GM18861 (cell line): ENCODE measurements around the gene PPP1R3F.

Experiments
- ATAC-seq: cut with Tn5 transposase; IDR thresholded peaks from one replicate; pipeline ENCODE4 v1.9.1; 2021; ENCODE audit not compliant: unreplicated experiment

Gene PPP1R3F, protein sequence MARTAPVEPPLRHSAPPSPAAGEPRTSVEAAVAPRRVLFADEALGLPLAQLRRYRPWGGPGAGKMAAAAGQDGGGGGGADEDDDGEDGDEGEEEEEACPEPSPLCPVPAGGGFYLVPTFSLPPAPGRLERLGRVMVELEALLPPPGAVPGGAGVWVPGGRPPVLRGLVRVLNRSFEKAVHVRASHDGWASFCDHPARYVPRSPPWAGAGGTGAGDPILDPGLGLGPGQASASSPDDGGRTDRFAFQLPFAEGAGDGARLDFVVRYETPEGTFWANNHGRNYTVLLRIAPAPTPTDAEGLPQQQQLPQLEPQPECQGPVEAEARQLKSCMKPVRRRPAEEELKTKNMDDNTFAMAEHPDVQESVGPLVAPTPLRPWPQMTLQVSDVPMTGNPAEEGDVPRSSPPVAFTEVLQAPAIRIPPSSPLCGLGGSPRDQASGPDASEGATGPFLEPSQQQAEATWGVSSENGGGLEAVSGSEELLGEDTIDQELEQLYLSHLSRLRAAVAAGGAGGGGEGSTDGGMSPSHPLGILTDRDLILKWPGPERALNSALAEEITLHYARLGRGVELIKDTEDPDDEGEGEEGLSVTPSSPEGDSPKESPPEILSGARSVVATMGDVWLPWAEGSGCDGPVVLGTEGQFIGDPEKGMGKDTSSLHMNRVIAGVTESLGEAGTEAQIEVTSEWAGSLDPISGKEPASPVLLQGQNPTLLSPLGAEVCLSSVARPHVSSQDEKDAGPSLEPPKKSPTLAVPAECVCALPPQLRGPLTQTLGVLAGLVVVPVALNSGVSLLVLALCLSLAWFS

DNA sequence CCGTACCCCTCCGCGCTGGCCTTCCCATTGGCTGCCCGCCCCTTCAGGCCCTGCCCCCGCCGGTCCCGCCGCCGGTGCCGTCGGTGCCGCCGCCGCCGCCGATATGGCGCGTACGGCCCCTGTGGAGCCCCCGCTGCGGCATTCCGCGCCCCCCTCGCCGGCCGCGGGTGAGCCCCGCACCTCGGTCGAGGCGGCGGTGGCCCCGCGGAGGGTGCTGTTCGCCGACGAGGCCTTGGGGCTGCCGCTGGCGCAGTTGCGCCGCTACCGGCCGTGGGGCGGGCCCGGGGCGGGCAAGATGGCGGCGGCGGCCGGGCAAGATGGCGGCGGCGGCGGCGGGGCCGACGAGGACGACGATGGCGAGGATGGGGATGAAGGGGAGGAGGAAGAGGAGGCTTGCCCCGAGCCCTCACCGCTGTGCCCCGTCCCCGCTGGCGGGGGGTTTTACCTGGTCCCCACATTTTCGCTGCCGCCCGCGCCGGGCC lies at the start of gene PPP1R3F:
PPP1R3F (plus strand) TSS at position 27 of the 482 bp plus-strand sequence; CDS start at position 104, 77 bp downstream.
- ATAC-seq: peak; percentile 15

DNA sequence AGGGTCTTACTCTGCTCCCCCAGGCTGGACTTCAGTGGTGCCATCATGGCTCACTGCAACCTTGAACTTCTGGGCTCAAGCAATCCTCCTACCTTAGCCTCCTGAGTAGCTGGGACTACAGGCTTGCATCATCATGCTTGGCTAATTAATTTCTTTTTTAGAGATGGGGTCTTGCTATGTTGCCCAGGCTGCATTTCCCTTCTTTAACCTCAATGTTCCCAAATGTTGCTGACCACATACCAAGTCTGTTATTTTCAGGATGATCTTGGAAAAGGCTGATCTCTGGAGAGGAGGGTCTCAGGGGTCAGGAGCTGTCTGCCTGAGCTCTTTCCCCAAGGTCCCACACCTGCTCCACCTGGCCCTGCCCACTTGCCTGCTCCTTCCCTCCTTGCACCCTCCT lies 49.5 kb upstream of the PPP1R3F start:
- no peak for ATAC-seq

DNA sequence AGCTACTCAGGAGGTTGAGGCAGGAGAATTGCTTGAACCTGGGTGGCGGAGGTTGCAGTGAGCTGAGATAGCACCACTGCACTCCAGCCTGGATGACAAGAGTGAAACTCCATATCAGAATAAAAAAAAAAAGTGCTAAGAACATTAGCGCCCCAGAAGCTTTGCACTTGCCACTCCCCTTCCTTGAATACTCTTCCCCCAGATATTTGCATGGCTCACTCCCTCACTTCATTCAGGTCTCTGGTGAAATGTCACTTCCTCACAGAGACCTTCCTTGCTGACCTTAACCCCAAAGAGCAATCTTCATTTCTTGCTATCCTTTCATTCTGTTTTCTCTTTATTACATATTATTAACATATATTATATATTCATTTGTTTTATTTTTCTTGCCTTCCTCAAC lies 47.7 kb upstream of the PPP1R3F start:
- no peak for ATAC-seq

DNA sequence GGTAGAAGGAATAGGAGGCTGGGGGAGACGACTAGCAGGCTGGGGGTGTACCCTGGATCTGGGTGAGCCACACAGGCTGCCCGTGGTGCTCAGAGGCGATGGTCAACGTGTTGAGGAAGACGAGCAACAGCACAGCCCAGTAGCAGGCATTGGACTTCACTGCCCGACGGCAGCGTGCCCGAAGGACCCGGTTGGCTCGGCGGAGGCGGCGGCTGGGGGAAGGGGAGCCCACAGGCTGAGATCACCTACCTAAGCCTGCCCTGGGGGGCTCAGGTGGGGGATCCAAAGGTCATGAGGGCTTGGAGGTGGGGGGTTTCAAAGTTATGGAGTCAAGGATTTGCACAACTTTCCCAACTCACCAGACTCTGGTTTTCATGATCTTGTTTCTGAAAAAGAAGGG lies 43.7 kb upstream of the PPP1R3F start:
- ATAC-seq: no peak

DNA sequence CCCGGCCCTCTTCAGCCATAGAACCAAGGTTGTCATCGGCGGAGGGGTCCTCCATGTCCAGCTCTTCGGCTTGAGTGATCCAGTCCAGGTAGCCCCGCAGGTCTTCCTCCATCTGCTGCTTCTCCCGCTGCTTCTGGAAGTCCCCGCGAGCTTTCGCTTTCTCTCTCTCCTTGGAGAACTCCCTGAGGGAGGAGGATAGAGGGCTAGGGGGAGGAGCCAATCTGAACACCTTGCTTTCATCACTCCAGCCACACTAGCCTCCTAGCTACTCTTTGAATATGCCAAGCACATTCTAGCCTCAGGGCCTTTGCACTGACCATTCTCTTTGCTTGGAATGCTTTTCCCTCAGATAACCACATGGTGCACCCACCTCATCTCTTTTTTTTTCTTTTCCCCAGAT lies 42.6 kb upstream of the PPP1R3F start:
- no peak for ATAC-seq

DNA sequence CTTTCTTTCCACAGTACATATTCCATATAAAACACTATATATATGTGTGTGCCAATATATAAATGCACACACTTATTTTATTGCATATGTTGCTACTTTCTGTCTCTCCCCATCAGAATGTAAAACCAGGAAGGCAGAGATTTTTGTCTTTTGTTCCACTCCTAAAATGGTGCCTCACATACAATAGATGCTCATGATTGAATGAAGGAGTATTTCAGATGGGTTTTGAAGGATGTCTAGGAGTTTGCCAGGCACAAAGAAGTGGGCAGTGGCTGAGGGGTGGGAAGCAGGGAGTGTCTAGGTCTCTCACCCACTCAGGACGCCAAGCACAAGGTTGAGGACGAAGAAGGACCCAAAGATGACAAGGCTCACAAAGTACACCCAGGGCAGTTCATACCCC lies 41.9 kb upstream of the PPP1R3F start:
- ATAC-seq: no peak

DNA sequence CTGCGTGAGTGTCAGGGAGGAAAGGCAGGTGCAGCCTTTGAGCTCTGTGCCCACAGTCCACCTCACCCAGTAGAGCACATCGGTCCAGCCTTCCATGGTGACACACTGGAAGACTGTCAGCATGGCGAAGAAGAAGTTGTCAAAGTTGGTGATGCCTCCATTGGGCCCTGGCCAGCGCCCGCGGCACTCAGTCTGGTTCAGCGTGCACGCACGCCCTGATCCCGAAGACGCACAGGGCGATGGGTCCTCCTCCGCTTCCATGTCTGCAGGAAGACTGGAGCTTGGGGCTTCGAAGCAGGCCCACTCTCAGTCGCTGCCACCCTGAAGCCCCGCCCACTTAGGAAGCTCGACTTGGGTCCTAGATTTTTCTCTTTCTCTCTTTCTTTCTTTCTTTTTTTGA lies 41.4 kb upstream of the PPP1R3F start:
- no peak for ATAC-seq

DNA sequence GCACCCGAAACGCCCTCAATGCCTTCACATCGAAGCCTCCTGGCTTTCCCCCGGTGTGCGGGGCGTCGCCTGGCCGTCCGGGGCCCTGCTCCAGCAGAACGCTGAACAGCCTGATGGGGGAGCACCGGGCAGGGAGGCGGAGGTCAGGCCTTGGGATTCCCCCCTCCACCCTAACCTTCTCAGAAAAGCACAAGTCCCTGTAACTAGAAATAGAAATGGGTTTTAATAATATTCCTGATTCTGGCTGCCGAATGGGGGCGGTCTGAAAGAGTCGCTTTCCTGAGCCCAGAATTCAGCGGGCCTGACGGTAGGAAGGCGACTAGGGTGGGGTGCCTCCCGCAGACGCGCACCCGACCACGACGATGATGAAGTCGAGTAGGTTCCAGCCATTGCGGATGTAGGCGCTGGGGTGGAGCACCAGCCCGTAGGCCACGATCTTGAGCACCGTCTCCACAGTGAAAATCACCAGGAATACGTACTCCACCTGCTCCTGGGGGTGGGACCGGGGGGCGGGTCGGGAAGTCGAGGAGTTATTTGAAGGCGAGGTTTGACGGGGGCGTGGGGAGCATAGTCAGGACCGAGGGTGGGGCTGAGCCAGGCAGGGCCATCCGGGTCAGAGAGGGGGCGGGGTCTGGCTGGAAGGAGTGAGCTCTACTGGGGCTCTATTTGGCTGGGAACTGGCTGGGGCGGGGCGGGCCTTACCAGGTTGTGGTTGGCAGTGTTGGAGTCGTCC lies 38.9 kb upstream of the PPP1R3F start:
- ATAC-seq: no peak

DNA sequence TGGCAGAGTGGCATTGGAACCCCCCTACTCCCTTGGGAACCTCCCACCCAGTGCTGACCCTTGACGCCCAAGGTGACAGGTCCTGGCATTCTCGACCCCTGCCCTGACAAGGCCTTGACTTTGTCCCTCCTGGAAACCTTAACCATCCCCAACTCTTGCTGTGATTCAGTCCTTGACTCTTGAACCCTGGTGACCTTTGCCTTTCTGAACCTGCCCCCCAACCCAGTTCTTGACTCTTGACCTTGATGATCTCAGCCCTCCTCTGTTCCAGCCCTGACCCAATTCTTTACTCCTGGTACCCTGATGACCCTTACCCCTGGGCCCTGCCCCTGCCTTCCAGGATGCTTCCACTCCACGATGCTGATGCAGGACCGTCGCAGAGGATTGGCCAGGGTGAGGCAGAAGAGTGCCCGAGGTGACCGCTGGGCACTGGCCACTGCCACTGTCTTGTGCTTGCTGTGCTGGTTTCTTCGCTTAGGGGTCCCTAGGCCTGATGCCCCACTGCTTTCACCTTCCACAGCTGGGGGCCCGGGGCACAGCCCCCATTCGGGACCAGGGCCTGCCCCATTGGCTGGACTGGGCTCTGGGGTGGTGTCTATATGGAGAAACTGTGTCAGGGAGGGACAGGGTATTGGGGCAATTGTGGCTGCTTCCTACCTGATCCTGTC lies 38.1 kb upstream of the PPP1R3F start:
- ATAC-seq: no peak

DNA sequence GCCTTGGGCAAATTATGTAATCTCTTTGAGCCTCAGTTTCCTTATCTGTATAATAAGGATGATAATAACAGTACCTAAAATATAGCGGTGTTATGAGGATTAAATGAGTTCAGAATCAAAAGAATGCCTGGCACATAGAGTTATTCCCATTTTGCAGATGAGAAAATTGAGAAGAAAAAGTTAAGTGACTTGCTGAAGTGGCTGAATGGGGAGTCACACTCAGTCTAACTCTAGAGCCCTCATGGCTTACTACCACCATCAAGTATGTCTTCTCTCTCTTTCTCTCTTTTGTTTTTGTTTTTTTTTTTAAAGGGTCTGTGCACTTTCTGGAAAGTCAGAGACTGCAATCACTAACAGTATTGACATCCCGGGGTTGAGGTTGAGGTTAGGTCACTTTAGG lies 37.1 kb upstream of the PPP1R3F start:
- ATAC-seq: no peak

DNA sequence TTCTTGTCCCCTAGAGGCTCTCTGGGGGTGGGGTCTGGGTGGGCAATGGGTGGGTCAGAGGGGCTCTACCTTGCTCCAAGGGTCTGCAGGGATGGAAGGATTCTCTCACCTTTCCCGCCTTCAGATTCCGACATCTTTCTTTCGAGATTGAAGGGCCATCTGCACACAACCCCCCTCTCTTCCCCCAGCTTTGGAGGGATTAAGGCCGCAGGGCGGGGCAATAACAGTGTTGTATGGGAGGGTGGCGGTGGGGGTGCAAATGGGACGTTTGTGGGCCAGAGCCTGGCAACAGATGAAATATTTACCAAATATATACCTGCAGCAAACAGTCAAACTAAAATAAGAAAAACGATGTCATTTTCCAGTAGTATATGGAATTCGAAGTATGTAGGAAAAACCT lies 36.4 kb upstream of the PPP1R3F start, which contains the start of gene CACNA1F:
CACNA1F (minus strand) TSS at position 165 of the 400 bp plus-strand sequence; CDS start at position 134, 31 bp downstream.
- ATAC-seq: no peak

DNA sequence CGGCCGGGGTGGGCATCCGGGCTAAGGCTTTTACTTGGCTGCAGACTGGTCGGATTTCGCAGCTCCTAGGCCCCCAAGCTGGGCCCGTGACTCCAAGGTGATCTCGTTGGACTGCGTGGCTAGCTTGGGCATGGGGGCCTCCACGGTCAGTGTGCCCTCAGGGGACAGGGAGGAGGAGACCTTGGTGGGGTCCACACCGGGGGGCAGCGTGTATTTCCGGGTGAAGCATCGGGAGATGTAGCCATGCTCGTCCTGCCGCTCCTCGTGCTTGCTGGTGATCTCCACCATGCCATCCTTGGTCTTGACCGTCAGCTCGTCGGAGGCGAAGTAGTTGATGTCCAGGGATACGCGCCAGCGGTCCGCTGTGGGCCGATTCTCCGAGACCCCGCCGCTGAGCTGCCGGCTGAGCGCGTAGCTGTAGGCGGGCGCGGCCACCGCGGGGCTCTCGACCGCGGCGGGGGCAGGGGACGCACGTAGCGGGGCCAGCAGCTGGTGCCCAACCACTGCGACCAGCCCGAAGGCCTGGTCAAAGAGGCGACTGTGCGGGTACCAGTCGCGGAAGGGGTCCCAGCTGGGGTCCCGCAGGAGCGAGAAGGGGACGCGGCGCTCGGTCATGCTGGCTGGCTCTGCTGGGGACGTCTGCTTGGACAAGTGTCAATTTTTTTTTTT lies 35.6 kb upstream of the PPP1R3F start:
- no peak for ATAC-seq

DNA sequence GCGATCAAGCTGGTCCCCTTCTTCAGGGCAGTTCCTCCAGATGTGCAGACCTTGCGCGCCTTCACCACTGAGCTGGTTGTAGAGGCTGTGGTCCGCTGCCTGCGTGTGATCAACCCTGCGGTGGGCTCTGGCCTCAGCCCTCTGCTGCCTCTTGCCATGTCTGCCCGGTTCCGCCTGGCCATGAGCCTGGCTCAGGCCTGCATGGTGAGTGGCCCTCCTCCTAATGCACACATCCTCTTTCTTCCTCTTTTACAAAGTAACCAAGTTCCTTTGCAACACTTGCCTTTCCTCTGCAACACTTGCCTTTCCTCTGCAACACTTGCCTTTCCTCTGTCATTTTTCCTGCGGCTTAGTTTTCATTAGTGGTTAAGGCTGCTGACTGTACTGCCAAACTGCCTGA lies 32.5 kb upstream of the PPP1R3F start:
- ATAC-seq: no peak

DNA sequence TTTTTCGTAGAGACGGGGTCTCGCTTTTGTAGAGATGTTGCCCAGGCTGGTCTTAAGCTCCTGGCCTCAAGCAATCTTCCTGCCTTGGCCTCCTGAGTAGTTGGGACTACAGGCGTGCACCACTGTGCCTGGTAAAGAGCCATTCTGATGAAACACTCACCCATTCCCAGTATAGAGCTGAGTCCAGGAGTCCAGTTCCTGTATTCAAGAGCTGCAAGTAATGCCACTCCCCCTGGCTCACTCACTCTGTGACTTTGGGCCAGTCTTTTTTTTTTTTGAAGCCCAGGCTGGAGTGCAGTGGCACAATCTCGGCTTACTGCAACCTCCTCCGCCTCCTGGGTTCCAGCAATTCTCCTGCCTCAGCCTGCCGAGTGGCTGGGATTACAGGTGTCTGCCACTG lies 30.9 kb upstream of the PPP1R3F start:
- ATAC-seq: no peak

DNA sequence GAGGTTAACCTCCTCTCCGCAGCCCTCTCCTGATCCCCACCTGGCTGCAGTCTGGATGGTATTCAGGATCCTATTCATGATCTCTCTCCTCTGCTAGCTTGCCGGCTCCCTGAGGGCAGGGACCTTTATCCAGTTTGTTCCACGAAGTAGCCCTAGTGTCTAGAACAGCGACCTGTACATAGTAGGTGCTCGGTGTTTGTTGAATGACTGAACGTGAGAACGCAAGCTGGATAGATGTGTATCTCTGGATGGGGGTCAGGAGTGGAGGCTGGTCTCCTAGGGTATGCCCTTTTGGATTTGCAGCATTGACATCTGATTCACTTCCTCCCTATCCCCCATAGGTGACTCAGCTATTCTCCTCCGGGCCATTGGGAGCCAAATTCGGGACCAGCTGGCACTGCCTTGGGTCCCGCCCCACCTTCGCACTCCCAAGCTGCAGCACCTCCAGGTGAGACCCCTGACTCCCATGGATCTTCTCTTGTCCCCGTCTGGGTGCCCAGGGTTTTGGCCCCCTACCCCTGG lies 27.0 kb upstream of the PPP1R3F start:
- no peak for ATAC-seq

DNA sequence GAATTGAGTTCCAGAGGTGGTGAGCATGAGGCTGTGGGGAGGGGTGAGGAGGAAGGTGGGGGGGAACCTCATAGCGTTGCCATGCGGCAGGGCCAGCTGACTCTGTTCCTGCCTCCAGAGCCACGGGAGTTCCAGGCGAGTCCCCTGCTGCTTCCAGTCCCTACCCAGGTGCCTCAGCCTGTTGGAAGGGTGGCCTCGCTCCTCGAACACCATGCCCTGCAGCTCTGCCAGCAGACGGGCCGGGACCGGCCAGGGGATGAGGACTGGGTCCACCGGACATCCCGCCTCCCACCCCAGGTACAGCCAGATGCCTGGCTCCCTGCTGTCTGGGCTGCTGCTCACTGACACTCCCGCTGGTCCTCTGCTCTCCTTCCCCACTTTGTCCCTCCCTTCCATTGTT lies 26.4 kb upstream of the PPP1R3F start:
- no peak for ATAC-seq

DNA sequence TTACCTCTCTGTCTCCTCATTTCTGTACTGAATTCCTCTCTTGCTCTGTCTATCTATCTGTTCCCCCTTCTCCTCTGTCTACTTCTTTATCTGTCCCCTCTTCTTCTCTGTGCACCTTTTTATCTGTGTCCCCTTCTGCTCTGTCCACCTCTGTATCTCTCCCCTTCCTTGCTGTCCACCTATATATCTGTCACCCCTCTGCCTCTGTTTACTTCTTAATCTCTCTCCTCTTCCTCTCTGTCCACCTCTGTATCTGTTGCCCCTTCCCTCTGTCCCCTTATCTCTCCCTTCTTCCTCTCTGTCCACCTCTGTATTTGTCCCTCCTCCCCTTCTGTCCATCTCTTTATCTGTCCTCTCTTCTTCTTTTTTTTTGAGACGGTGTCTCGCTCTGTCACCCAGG lies 25.4 kb upstream of the PPP1R3F start:
- ATAC-seq: no peak

DNA sequence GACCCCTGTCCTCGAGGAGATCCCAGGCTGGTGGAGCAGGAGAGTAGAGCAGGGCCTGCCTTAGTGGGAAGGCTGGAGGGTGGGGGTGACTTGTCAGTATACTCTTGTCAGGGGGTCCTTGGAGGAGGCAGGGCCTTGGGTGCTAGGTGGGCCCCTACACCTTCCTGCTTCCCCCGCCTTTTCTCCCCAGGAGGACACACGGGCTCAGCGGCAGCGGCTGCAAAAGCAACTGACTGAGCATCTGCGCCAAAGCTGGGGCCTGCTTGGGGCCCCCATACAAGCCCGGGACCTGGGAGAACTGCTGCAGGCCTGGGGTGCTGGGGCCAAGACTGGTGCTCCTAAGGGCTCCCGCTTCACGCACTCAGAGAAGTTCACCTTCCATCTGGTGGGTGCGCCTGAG lies 23.1 kb upstream of the PPP1R3F start:
- no peak for ATAC-seq

DNA sequence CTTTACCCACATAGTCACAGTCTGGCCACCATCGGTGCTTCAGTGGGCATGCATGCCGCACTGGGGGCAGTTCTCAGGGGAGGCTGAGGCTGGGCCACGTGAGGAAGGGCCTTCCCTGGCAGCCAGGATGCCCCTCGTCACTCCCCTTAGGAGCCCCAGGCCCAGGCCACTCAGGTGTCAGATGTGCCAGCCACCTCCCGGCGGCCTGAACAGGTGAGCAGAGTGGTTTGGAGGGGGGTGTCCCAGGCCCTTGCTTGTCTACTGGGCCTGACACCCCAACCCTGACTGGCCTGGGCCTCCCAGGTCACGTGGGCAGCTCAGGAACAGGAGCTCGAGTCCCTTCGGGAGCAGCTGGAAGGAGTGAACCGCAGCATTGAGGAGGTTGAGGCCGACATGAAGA lies 22.2 kb upstream of the PPP1R3F start:
- no peak for ATAC-seq
